ENCODE measurements around the gene PCDHGB6. TPM values are rescaled to one million over a fixed set of nuclear protein-coding genes. Genes with fewer than 3 reads are reported as not detected.
A peak's percentile ranks its signal among the peaks of the same experiment; 100 is the strongest.
"Not testable (repeated sequence)": the region's sequence is repeated elsewhere in the genome, so short reads cannot be mapped to it uniquely, and the experiment has no call there.

The PCDHGB6 gene
- polyA plus RNA-seq (ENCODE audit: insufficient read length in 10 of 10) = 1 to 10 TPM; 2.7 to 6.8 (median 4.3) TPM
- long read RNA-seq, donor 1, full-length matches to known transcripts = 2 of 2 reads
- long read RNA-seq, donor 1, partial matches to known transcripts = 0 of 2 reads
- long read RNA-seq, donor 1, other reads (novel, unspliced or antisense) = 0 of 2 reads
- long read RNA-seq, donor 2, full-length matches to known transcripts = 4 of 4 reads
- long read RNA-seq, donor 2, partial matches to known transcripts = 0 of 4 reads
- long read RNA-seq, donor 2, other reads (novel, unspliced or antisense) = 0 of 4 reads
- long read RNA-seq, donor 3 = 0 reads
- long read RNA-seq, donor 4, full-length matches to known transcripts = 5 of 5 reads
- long read RNA-seq, donor 4, partial matches to known transcripts = 0 of 5 reads
- long read RNA-seq, donor 4, other reads (novel, unspliced or antisense) = 0 of 5 reads
- long read RNA-seq, donor 5, full-length matches to known transcripts = 3 of 3 reads
- long read RNA-seq, donor 5, partial matches to known transcripts = 0 of 3 reads
- long read RNA-seq, donor 5, other reads (novel, unspliced or antisense) = 0 of 3 reads
- long read RNA-seq, donor 6, full-length matches to known transcripts = 4 of 4 reads
- long read RNA-seq, donor 6, partial matches to known transcripts = 0 of 4 reads
- long read RNA-seq, donor 6, other reads (novel, unspliced or antisense) = 0 of 4 reads
- long read RNA-seq, donor 7, full-length matches to known transcripts = 8 of 8 reads
- long read RNA-seq, donor 7, partial matches to known transcripts = 0 of 8 reads
- long read RNA-seq, donor 7, other reads (novel, unspliced or antisense) = 0 of 8 reads
- long read RNA-seq, donor 8, full-length matches to known transcripts = 1 of 1 reads
- long read RNA-seq, donor 8, partial matches to known transcripts = 0 of 1 reads
- long read RNA-seq, donor 8, other reads (novel, unspliced or antisense) = 0 of 1 reads
- long read RNA-seq, donor 9 = 0 reads

GRCh38 chr5:141407790-141408505 lies at the start of gene PCDHGB6:
TSS of gene PCDHGB6 (plus strand) at chr5:141408021. CDS start at chr5:141408203, 182 bp downstream.
- peak in 1 of 3 donors; percentile 57 for DNase-seq

DNA sequence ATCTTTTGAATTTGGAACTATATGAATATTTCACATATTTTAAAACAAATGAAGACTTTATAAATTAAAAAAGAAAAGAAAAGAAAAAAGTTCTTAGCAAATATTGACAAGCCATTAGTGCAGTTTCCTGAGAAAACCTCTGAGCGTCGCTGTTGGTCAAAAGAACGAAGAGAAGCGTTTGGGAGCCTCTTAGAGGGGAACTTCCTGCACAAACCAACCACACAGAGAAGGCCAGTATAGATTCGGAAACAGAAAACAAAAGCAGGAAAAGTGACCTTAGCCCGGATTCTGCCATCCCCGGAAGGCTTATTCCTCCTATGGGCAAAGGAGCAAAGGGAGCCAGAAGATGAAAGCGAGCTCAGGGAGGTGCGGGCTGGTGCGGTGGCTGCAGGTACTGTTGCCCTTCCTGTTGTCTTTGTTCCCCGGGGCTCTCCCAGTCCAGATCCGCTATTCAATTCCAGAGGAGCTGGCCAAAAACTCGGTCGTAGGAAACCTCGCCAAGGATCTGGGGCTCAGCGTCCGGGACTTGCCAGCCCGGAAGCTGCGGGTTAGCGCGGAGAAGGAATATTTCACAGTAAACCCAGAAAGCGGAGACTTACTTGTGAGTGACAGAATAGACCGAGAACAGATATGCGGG lies 47.9 kb upstream of the PCDHGB6 start, which contains the start of gene PCDHGB2:
Gene PCDHGB2 (plus strand): TSS at position 205 of the 637 bp plus-strand sequence. CDS start 142 bp downstream, at position 347.
- DNase-seq = peak in 1 of 3 donors; percentile 11

GRCh38 chr5:141360685-141361084 lies 47.1 kb upstream of the PCDHGB6 start:
- no peak for DNase-seq

- DNase-seq = no peak
These were observed 45.1 kb upstream of the PCDHGB6 start for GRCh38 chr5:141362719-141363118.

DNA sequence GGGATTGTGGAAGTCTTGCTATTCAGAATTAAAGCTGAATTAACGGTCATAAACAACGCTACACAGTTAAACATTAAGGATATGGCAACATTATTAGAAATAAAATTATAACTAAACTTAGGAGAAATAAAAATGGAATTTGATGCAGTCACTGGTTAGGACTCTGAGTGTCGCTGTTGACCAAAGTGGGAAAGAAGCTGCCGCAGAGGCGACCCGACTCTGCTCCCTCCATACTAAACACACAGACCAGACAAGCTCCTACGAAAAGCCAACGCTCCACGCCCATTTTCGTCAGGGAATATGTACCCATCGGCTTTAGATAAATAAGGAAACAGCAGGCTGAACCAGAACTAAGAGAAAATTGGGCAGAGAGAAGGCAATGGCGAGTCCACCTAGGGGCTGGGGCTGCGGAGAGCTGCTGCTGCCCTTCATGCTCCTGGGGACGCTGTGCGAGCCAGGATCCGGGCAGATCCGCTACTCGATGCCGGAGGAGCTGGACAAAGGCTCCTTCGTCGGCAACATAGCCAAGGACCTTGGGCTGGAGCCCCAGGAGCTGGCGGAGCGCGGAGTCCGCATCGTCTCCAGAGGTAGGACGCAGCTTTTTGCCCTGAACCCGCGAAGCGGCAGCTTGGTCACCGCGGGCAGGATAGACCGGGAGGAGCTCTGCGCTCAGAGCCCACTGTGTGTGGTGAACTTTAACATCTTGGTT lies 43.7 kb upstream of the PCDHGB6 start, which contains the start of gene PCDHGA5:
Gene PCDHGA5 (plus strand): TSS at position 211 of the 709 bp plus-strand sequence. CDS start 169 bp downstream, at position 380.
- DNase-seq = peak in 1 of 3 donors; percentile 17

- no peak for DNase-seq
These were observed 41.6 kb upstream of the PCDHGB6 start for GRCh38 chr5:141366016-141366896.

GRCh38 chr5:141369994-141370848 lies 37.6 kb upstream of the PCDHGB6 start, which contains the start of gene PCDHGB3:
TSS of gene PCDHGB3 (plus strand) at chr5:141370242. CDS start at chr5:141370395, 153 bp downstream.
- peak in 1 of 3 donors; percentile 17 for DNase-seq

DNA sequence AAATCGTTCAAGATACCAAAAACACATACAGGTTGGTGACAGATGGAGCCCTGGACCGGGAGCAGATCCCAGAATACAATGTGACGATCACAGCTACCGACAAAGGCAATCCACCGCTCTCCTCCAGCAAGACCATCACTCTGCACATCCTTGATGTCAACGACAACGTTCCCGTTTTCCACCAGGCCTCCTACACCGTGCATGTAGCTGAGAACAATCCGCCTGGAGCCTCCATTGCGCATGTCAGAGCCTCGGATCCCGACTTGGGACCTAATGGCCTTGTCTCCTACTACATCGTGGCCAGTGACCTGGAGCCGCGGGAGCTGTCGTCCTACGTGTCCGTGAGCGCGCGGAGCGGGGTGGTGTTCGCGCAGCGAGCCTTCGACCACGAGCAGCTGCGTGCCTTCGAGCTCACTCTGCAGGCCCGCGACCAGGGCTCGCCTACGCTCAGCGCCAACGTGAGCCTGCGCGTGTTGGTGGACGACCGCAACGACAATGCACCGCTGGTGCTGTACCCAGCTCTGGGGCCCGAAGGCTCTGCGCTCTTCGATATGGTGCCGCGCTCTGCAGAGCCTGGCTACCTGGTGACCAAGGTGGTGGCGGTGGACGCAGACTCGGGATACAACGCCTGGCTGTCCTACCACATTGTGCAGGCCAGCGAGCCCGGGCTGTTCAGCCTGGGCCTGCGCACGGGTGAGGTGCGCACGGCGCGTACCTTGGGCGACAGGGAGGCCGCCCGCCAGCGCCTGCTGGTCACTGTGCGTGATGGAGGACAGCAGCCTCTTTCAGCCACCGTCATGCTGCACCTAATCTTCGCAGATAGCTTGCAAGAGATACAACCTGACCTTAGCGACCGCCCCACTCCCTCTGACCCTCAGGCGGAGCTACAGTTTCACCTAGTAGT lies 36.0 kb upstream of the PCDHGB6 start:
- no peak for DNase-seq

DNA sequence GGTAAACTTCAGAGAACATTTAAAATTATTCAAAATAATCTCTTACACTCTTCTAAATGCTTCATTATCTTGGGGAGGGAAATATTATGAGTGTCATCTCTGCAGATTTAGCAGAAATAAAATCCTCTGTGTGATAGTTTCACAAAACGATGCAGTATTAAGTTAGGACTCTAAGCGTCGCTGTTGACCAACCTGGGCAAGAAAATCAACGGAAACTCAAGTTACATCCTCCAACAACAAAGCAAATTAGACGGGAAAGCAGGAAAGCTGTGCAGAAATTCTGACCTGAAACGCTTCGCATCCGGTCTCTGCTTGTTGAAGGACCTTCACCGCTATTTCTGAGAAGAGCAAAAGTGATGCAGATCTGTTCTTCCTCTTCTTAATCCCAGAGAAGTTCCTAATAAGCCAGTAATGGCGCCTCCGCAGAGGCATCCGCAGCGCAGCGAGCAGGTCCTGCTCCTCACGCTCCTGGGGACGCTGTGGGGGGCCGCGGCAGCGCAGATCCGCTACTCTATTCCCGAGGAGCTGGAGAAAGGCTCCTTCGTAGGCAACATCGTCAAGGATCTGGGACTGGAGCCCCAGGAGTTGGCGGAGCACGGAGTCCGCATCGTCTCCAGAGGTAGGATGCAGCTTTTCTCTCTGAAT lies 34.0 kb upstream of the PCDHGB6 start, which contains the start of gene PCDHGA6:
Gene PCDHGA6 (plus strand): TSS at position 219 of the 645 bp plus-strand sequence. CDS start 193 bp downstream, at position 412.
- DNase-seq = peak in 1 of 3 donors; percentile 14

DNA sequence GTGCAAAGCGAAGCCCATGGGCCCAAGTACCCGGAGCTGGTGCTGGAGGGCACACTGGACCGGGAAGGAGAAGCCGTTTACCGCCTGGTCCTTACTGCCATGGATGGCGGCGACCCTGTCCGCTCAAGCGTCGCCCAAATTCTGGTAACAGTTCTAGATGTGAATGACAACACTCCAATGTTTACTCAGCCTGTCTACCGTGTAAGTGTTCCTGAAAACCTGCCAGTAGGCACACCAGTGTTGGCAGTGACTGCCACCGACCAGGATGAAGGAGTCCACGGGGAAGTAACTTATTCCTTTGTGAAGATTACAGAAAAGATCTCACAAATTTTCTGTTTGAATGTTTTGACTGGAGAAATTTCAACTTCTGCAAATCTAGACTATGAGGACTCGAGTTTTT lies 33.2 kb upstream of the PCDHGB6 start:
- DNase-seq = no peak

DNA sequence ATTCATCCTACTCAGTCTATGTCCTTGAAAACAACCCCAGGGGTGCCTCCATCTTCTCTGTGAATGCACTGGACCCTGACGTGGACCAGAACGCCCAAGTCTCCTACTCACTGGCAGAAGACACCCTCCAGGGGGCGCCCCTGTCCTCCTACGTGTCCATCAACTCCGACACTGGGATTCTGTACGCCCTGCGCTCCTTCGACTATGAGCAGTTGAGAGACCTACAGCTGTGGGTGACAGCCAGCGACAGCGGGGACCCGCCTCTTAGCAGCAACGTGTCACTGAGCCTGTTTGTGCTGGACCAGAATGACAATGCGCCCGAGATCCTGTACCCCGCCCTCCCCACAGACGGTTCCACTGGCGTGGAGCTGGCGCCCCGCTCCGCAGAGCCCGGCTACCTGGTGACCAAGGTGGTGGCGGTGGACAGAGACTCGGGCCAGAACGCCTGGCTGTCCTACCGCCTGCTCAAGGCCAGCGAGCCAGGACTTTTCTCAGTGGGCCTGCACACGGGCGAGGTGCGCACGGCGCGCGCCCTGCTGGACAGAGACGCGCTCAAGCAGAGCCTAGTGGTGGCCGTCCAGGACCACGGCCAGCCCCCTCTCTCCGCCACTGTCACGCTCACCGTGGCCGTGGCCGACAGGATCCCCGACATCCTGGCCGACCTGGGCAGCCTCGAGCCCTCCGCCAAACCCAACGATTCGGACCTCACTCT lies 32.2 kb upstream of the PCDHGB6 start:
- not testable (repeated sequence) for DNase-seq

DNA sequence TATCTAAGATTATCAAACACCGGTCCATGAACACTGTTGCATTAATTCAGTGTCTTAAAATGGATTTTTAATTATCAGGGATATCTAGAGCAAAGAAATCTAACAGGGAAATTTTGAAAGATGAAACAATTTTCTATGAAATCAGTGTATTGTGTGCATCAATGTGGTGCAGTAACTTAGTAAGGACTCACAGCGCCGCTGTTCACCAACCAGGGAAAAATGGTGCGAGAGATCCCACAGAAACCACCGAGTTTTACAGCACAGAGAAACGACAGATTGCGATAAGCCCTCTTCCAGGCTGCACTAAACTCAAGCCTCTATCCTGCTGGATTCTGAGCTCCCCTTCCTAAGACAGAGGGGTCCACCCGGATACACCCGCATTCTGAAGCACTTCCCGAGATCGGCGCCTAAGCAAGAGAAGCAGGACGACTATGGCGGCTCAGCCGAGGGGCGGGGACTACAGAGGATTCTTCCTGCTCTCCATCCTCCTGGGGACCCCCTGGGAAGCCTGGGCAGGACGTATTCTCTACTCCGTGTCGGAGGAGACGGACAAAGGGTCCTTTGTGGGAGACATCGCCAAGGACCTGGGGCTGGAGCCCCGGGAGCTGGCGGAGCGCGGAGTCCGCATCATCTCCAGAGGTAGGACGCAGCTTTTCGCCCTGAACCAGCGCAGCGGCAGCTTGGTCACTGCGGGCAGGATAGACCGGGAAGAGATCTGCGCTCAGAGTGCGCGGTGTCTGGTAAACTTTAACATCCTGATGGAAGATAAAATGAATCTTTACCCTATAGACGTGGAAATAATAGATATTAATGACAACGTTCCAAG lies 25.1 kb upstream of the PCDHGB6 start, which contains the start of gene PCDHGA7:
Gene PCDHGA7 (plus strand): TSS at position 274 of the 826 bp plus-strand sequence. CDS start 158 bp downstream, at position 432.
- no peak for DNase-seq

DNA sequence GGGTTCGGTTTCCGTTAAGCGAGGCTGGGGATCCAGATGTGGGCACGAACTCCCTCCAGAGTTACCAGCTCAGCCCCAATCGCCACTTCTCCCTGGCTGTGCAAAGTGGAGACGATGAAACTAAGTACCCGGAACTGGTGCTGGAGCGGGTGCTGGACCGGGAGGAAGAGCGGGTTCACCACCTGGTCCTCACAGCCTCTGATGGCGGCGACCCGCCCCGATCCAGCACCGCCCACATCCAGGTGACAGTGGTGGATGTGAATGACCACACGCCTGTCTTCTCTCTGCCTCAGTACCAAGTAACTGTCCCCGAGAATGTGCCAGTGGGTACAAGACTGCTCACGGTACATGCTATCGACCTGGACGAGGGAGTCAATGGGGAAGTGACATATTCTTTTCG lies 24.5 kb upstream of the PCDHGB6 start:
- no peak for DNase-seq
